RWPE2 (cell line): ENCODE results near the gene ARHGAP45.
"Not testable (repeated sequence)": the region's sequence is repeated elsewhere in the genome, so short reads cannot be mapped to it uniquely, and the experiment has no call there.

ENCODE experiments used
- ATAC-seq: fragments of 200-7000 bp; cut with Tn5 transposase; 3 replicates; pipeline ENCODE4 v1.9.1; 2021; ENCODE audit warnings: low read depth
- DNase-seq: peaks from one replicate; pipeline ENCODE4 v3.0.0-alpha.2; 2020; ENCODE audit warnings: low spot score
- H3K27ac ChIP-seq: fragments of 450-650 bp; 2 replicates; pipeline ENCODE4 v1.5.1; 2017; ENCODE audit warnings: mild to moderate bottlenecking; ENCODE audit not compliant: poor library complexity, severe bottlenecking
- H3K27me3 ChIP-seq: fragments of 250-450 bp; sonication (Bioruptor Pico); 2 replicates; pipeline ENCODE4 v1.5.1; 2021; ENCODE audit warnings: mild to moderate bottlenecking, moderate library complexity; ENCODE audit not compliant: insufficient read depth, poor library complexity, severe bottlenecking
- H3K36me3 ChIP-seq: fragments of 250-450 bp; sonication (Bioruptor Pico); 2 replicates; pipeline ENCODE4 v1.5.1; 2020; ENCODE audit warnings: low read depth, mild to moderate bottlenecking, moderate library complexity
- H3K4me1 ChIP-seq: fragments of 250-450 bp; sonication (Bioruptor Pico); 2 replicates; pipeline ENCODE4 v1.5.1; 2021; ENCODE audit warnings: mild to moderate bottlenecking, moderate library complexity; ENCODE audit not compliant: insufficient read depth, poor library complexity, severe bottlenecking
- H3K4me3 ChIP-seq: fragments of 250-450 bp; sonication (Bioruptor Pico); 2 replicates; pipeline ENCODE4 v1.5.1; 2021; ENCODE audit warnings: mild to moderate bottlenecking, moderate library complexity; ENCODE audit not compliant: severe bottlenecking
- H3K9me3 ChIP-seq: fragments of 250-450 bp; sonication (Bioruptor Pico); 2 replicates; pipeline ENCODE4 v1.5.1; 2021; ENCODE audit warnings: mild to moderate bottlenecking, moderate library complexity; ENCODE audit not compliant: severe bottlenecking
- TF ChIP-seq, protein P1 (sequence below): fragments of 450-650 bp; IDR thresholded peaks from one replicate; pipeline ENCODE4 v1.5.1; 2017; ENCODE audit warnings: mild to moderate bottlenecking, moderate library complexity; ENCODE audit not compliant: poor library complexity, severe bottlenecking

ARHGAP45 gene

DNA sequence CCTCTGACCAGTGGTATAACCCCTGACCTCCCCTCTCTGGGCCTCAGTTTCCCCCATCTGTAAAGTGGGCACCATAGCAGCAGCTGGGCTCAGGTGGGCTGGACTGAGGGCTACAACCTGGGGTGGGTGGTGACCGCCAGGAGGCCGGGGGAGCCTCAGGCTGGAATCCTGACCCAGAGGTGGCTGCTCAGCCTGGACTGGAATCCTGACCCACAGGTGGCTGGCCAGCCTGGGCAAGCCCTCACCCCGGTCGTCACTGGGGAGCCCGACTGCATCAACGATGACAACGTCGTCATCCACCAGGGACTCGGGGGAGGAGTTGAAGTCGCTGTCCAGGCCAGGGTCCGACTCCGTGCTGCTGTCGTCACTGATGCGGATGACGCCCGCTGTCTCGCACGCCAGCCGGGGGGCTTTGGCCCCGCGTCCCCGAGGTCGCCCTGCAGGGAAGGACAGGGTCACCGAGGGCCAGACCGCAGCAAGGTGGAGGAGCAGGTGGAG is 47.1 kb downstream of the ARHGAP45 start:
- Histone ChIP-seq H3K27ac (no peak overlapping the region), H3K9me3 (no peaks in the 10 kb centered on the region), H3K4me3 (no peak overlapping the region), H3K27me3 (no peaks in the 10 kb centered on the region), H3K4me1 (no peaks in the 10 kb centered on the region), H3K36me3 (peaks cover 80% of the 10 kb centered on the region)
- DNase-seq (no peak), ATAC-seq (no peak)
- TF ChIP-seq, protein P1, sequence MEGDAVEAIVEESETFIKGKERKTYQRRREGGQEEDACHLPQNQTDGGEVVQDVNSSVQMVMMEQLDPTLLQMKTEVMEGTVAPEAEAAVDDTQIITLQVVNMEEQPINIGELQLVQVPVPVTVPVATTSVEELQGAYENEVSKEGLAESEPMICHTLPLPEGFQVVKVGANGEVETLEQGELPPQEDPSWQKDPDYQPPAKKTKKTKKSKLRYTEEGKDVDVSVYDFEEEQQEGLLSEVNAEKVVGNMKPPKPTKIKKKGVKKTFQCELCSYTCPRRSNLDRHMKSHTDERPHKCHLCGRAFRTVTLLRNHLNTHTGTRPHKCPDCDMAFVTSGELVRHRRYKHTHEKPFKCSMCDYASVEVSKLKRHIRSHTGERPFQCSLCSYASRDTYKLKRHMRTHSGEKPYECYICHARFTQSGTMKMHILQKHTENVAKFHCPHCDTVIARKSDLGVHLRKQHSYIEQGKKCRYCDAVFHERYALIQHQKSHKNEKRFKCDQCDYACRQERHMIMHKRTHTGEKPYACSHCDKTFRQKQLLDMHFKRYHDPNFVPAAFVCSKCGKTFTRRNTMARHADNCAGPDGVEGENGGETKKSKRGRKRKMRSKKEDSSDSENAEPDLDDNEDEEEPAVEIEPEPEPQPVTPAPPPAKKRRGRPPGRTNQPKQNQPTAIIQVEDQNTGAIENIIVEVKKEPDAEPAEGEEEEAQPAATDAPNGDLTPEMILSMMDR, result no peak

GRCh38 chr19:1114728-1115127 is 47.8 kb downstream of the ARHGAP45 start:
- H3K4me1 ChIP-seq, H3K4me3 ChIP-seq, H3K27ac ChIP-seq, H3K27me3 ChIP-seq, H3K9me3 ChIP-seq, ATAC-seq, DNase-seq: not testable (repeated sequence)
- peaks cover 84% of the 10 kb centered on the region for H3K36me3 ChIP-seq

- TF ChIP-seq, protein P1, result no peak
- Histone ChIP-seq H3K4me3 (no peak overlapping the region), H3K27me3 (no peaks in the 10 kb centered on the region), H3K9me3 (no peaks in the 10 kb centered on the region), H3K27ac (no peak overlapping the region), H3K4me1 (no peaks in the 10 kb centered on the region), H3K36me3 (peaks cover 86% of the 10 kb centered on the region)
- ATAC-seq (no peak), DNase-seq (peak; percentile 50)
These were observed 48.9 kb downstream of the ARHGAP45 start for GRCh38 chr19:1115646-1116420.

DNA sequence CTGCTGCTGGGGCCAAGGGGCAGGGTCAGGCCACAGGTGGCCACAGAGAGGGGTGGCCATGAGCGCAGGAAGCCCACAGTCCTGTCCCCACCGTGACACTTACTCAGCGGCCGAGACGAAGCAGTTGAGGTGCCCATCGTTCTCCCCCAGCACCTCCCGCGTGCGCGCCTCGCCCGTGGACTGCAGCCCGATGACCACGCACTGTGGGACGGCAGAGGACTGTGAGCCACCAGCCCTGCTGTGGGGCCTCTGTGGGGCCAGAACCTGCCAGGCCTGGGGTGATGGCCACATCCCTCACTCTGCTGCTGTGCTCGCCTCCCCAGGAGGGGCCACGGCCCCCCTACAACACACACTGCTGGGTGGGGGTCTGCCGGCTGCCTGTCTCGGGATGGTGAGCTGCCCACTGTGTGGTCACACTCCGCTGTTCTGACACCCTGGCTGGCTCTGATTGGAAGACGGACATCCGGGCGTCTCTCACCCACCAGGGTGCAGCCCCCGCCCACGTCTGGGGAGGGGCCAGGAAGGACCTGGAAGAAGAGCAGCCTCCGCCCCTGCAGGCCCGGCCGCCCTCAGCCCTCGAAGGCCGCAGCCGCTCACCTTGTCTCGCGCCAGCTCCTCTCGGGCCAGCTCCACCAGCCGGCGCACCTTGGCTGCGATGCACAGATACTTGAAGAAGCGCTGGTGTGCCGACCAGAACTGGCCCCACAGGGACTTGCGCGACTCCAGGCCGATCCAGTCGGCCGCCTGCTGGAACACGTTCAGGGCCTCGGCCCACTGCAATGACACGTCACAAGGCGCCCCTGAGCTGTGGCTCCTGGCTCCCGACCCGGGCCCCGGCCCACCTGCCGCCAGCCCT is 50.0 kb downstream of the ARHGAP45 start:
- ATAC-seq, result no peak
- TF ChIP-seq, protein P1, result no peak
- peak; percentile 60 for DNase-seq

GRCh38 chr19:1117654-1118053 is 50.7 kb downstream of the ARHGAP45 start:
- Histone ChIP-seq H3K27me3 (no peaks in the 10 kb centered on the region), H3K9me3 (no peaks in the 10 kb centered on the region), H3K27ac (no peak overlapping the region), H3K36me3 (peaks cover 88% of the 10 kb centered on the region), H3K4me1 (no peaks in the 10 kb centered on the region), H3K4me3 (no peak overlapping the region)
- ATAC-seq (no peak), DNase-seq (peak; percentile 50)
- TF ChIP-seq, protein P1, result no peak

More for the DNA sequence above, 50.0 kb downstream of the ARHGAP45 start:
- H3K36me3 ChIP-seq, result peaks cover 91% of the 10 kb centered on the region
- no peaks in the 10 kb centered on the region for H3K27me3 ChIP-seq
- no peak overlapping the region for H3K27ac ChIP-seq
- no peaks in the 10 kb centered on the region for H3K4me1 ChIP-seq
- no peaks in the 10 kb centered on the region for H3K9me3 ChIP-seq
- no peak overlapping the region for H3K4me3 ChIP-seq
